A673 (cell line): ENCODE data around the gene LRRC17.

Experiments used
- EZH2 ChIP-seq: fragments of 200-600 bp; sonication (generic); IDR thresholded peaks from 2 replicates; pipeline ENCODE4 v1.6.1; 2017; ENCODE audit warnings: borderline replicate concordance, low read depth, mild to moderate bottlenecking, mixed read lengths, antibody characterized with exemption, low read length; ENCODE audit not compliant: poor library complexity, severe bottlenecking
- TF ChIP-seq, protein P1 (sequence below): fragments of 300-800, 200-600 bp; sonication (generic); conservative IDR thresholded peaks from 2 replicates; pipeline ENCODE4 v1.5.1; 2017; ENCODE audit warnings: low read depth, mild to moderate bottlenecking, antibody characterized with exemption, low read length, moderate library complexity, mixed read lengths

DNA sequence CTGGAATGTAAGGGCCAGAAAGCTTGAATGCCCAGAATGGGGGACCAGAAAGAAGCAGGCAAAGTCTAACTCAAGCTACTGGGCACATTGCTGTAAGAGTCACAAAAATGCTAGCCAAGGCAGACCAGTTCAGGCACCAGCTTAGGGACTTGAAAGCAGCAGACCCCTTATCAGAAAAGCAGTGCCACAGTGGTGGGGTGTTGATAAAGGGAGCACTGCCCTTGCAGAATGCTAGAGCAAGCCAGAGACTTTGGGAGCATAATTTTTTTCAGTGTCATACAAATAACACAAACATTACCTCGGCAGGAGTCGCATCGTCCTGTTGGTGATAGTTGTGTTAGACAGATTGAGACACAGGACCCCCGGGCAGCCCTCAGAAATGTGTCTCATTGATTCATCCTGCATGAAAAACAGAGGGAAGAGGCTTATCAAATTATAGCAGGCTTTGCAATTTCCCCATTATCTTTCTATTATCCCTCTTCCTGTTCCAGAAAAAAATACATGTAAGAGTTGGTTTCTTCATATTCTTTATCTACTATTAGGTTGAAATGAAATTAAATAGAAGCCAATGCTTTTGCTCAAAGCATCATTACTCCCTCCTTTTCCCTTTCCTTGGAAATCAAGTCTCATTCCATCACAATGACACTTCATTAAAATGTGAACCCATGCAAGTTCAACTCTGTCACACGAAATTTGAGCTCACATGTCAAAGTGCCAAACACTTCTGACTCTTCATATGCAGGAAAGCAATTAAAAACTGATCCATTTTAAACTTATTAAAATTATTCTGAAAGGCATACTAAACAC is 13.4 kb downstream of the LRRC17 start:
- TF ChIP-seq, protein P1, sequence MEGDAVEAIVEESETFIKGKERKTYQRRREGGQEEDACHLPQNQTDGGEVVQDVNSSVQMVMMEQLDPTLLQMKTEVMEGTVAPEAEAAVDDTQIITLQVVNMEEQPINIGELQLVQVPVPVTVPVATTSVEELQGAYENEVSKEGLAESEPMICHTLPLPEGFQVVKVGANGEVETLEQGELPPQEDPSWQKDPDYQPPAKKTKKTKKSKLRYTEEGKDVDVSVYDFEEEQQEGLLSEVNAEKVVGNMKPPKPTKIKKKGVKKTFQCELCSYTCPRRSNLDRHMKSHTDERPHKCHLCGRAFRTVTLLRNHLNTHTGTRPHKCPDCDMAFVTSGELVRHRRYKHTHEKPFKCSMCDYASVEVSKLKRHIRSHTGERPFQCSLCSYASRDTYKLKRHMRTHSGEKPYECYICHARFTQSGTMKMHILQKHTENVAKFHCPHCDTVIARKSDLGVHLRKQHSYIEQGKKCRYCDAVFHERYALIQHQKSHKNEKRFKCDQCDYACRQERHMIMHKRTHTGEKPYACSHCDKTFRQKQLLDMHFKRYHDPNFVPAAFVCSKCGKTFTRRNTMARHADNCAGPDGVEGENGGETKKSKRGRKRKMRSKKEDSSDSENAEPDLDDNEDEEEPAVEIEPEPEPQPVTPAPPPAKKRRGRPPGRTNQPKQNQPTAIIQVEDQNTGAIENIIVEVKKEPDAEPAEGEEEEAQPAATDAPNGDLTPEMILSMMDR, result no peak
- no peak for TF ChIP-seq EZH2
